ENCODE results near the gene ZIC2. TPM values are rescaled to one million over a fixed set of nuclear protein-coding genes. Genes with fewer than 3 reads are reported as not detected.

Gene ZIC2
- total and polyA plus RNA-seq, 2 of the 4 experiments (the other 2 are of a cell fraction): not detected

Other genes with a start within 250 kb of the ZIC2 start
- gene ZIC5, start 10.0 kb upstream of the ZIC2 start, total RNA-seq (2012; rRNA removed): not detected in 2 replicates
- not detected in 2 replicates for gene ZIC5, start 10.0 kb upstream of the ZIC2 start, polyA plus RNA-seq (2012; rRNA removed)
- 22.8 and 24.0 TPM in 2 replicates for gene PCCA, start 107.3 kb downstream of the ZIC2 start, total RNA-seq (2012; rRNA removed)
- gene PCCA, start 107.3 kb downstream of the ZIC2 start, polyA plus RNA-seq (2012; rRNA removed): 5.6 and 7.6 TPM in 2 replicates

Measured in IMR-90 (cell line).